SU-DHL-6 (cell line): Measurements from ENCODE around the gene PDE4B.

ENCODE experiments used
- H2AFZ ChIP-seq: fragments of 200-600 bp; sonication (generic); 2 replicates; pipeline ENCODE4 v1.6.1; 2014; ENCODE audit warnings: low read depth, mild to moderate bottlenecking, moderate library complexity, mixed read lengths, antibody characterized with exemption, low read length; ENCODE audit not compliant: severe bottlenecking
- H3F3A ChIP-seq: fragments of 200-600 bp; shearing (Covaris generic); 2 replicates; pipeline ENCODE4 v1.6.0; 2016; ENCODE audit warnings: antibody characterized with exemption, mild to moderate bottlenecking; ENCODE audit not compliant: insufficient read depth
- H3K27ac ChIP-seq: fragments of 200-600 bp; sonication (generic); 2 replicates; pipeline ENCODE4 v1.5.1; 2016; ENCODE audit warnings: low read depth, mild to moderate bottlenecking, low read length, moderate library complexity, mixed read lengths
- H3K27me3 ChIP-seq: fragments of 200-600 bp; sonication (generic), shearing (Covaris generic); 2 replicates; pipeline ENCODE4 v1.6.0; 2014; ENCODE audit warnings: mild to moderate bottlenecking, low read length
- H3K36me3 ChIP-seq: fragments of 200-600 bp; sonication (generic); 2 replicates; pipeline ENCODE4 v1.6.1; 2014; ENCODE audit warnings: mild to moderate bottlenecking, low read length, mixed read lengths
- H3K4me2 ChIP-seq: fragments of 300-600, 200-600 bp; shearing (Covaris generic), sonication (generic); 2 replicates; pipeline ENCODE4 v1.6.0; 2014; ENCODE audit warnings: low read length, low read depth, mild to moderate bottlenecking; ENCODE audit not compliant: poor library complexity, severe bottlenecking
- H3K4me3 ChIP-seq: fragments of 200-600 bp; sonication (generic); 2 replicates; pipeline ENCODE4 v1.5.1; 2014; ENCODE audit warnings: antibody characterized with exemption, low read length, mild to moderate bottlenecking, mixed read lengths; ENCODE audit not compliant: insufficient read depth, poor library complexity, severe bottlenecking
- H3K79me2 ChIP-seq: fragments of 200-600 bp; sonication (generic); 2 replicates; pipeline ENCODE4 v1.6.1; 2014; ENCODE audit warnings: mild to moderate bottlenecking, low read length, moderate library complexity; ENCODE audit not compliant: insufficient read depth
- H3K9ac ChIP-seq: fragments of 200-600 bp; sonication (generic); 2 replicates; pipeline ENCODE4 v1.7.0; 2014; ENCODE audit warnings: mild to moderate bottlenecking, low read length
- H3K9me2 ChIP-seq: fragments of 200-600 bp; sonication (generic); replicated peaks from 2 replicates; pipeline ENCODE4 v1.6.1; 2014; ENCODE audit warnings: low read length; ENCODE audit not compliant: insufficient read depth
- H3K9me3 ChIP-seq: fragments of 200-600 bp; sonication (generic); 2 replicates; pipeline ENCODE4 v1.6.1; 2014; ENCODE audit warnings: low read length, mixed read lengths; ENCODE audit not compliant: insufficient read depth
- H4K20me1 ChIP-seq: fragments of 200-600 bp; sonication (generic); 2 replicates; pipeline ENCODE4 v1.6.1; 2014; ENCODE audit warnings: low read depth, mild to moderate bottlenecking, antibody characterized with exemption, low read length, moderate library complexity, mixed read lengths
- EZH2phosphoT487 ChIP-seq: fragments of 200-600 bp; sonication (generic), shearing (Covaris generic); conservative IDR thresholded peaks from 2 replicates; pipeline ENCODE4 v1.6.1; 2018; ENCODE audit warnings: mild to moderate bottlenecking, antibody characterized with exemption, low read length, moderate library complexity, mixed read lengths
- TF ChIP-seq, protein P1 (sequence below): fragments of 200-600 bp; sonication (generic); IDR thresholded peaks from one replicate; pipeline ENCODE4 v1.5.1; 2017; ENCODE audit warnings: antibody characterized with exemption, mild to moderate bottlenecking, low read length, moderate library complexity; ENCODE audit not compliant: insufficient read depth, poor library complexity, severe bottlenecking

PDE4B gene

DNA sequence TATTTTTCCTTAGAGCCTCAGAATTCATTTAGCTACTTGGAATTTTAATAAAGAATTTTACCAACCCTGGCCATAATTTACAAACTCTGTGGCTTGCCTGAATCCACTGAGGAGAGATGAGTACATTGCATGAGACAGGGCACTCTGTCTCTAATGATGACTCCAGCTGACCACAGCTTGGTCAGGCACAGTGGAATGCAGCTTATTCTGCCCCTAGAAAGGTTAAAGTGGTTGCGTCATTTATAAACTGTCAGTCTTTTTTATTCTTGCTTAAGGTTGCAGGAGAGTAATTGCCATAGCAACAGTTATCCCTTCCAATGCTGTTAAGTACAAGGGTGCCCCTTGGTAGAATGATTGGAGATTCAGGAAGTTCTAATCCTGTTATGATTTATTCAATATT, 28.3 kb downstream of the PDE4B start:
- Histone ChIP-seq H3K27me3 (no peaks in the 10 kb centered on the region), H3F3A (no peaks in the 10 kb centered on the region), H3K9ac (no peak overlapping the region), H2AFZ (no peak overlapping the region), H4K20me1 (no peaks in the 10 kb centered on the region), H3K36me3 (no peaks in the 10 kb centered on the region), H3K4me3 (no peak overlapping the region), H3K27ac (no peak overlapping the region), H3K9me3 (no peaks in the 10 kb centered on the region), H3K4me2 (no peak overlapping the region), H3K9me2 (no peaks in the 10 kb centered on the region), H3K79me2 (no peaks in the 10 kb centered on the region)
- TF ChIP-seq, protein P1, sequence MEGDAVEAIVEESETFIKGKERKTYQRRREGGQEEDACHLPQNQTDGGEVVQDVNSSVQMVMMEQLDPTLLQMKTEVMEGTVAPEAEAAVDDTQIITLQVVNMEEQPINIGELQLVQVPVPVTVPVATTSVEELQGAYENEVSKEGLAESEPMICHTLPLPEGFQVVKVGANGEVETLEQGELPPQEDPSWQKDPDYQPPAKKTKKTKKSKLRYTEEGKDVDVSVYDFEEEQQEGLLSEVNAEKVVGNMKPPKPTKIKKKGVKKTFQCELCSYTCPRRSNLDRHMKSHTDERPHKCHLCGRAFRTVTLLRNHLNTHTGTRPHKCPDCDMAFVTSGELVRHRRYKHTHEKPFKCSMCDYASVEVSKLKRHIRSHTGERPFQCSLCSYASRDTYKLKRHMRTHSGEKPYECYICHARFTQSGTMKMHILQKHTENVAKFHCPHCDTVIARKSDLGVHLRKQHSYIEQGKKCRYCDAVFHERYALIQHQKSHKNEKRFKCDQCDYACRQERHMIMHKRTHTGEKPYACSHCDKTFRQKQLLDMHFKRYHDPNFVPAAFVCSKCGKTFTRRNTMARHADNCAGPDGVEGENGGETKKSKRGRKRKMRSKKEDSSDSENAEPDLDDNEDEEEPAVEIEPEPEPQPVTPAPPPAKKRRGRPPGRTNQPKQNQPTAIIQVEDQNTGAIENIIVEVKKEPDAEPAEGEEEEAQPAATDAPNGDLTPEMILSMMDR = no peak

DNA sequence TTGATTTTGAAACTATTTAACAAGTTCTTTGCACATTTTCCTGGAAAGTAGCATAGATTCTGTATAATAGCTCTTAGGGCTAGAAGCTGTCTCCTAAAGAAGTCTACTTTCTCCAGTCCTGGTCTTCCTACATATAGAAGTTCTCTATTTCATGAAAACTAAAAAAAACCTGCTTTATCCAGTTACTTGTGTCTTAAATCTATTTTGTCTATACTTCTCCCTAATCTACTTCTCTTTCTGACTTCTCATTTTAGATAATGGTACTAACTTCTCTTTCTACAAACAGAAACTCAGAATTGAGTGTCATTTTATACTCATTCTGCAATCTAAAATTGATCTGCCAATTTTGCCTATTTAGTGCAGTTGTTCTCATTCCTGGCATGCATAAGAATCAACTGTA, 28.7 kb downstream of the PDE4B start:
- Histone ChIP-seq H3K9me2 (no peaks in the 10 kb centered on the region), H3K9ac (no peak overlapping the region), H3K27ac (no peak overlapping the region), H3K79me2 (no peaks in the 10 kb centered on the region), H3K9me3 (no peaks in the 10 kb centered on the region), H3K4me2 (no peak overlapping the region), H3K27me3 (no peaks in the 10 kb centered on the region), H4K20me1 (no peaks in the 10 kb centered on the region), H3F3A (no peaks in the 10 kb centered on the region), H3K4me3 (no peak overlapping the region), H3K36me3 (no peaks in the 10 kb centered on the region), H2AFZ (no peak overlapping the region)
- no peak for TF ChIP-seq EZH2phosphoT487
- TF ChIP-seq, protein P1 = no peak

DNA sequence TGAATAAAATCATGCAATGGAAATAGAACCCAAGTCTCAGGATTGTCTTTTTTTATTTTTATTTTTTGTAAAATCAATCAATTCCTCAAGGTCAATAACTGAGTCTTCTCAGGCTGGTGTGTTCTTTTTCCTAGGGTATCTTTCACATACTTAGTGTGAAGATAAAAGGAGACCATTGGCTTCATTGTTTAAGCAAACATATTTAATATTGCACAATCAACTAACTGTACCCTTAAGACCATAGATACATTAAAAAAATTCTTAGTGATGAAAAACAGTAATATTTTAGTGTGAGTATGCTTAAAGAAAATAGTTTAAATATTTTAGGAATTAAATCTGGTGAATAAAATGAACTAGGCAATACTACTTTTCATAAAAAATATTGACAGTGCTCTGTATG, 31.4 kb downstream of the PDE4B start:
- Histone ChIP-seq H3K9ac (no peak overlapping the region), H4K20me1 (no peaks in the 10 kb centered on the region), H3K27ac (no peak overlapping the region), H3K36me3 (no peaks in the 10 kb centered on the region), H3K79me2 (no peaks in the 10 kb centered on the region), H3K9me3 (no peaks in the 10 kb centered on the region), H3K9me2 (no peaks in the 10 kb centered on the region), H3K4me2 (no peak overlapping the region), H3K27me3 (no peaks in the 10 kb centered on the region), H2AFZ (no peak overlapping the region), H3F3A (no peaks in the 10 kb centered on the region), H3K4me3 (no peak overlapping the region)
- no peak for TF ChIP-seq EZH2phosphoT487
- TF ChIP-seq, protein P1 = no peak

DNA sequence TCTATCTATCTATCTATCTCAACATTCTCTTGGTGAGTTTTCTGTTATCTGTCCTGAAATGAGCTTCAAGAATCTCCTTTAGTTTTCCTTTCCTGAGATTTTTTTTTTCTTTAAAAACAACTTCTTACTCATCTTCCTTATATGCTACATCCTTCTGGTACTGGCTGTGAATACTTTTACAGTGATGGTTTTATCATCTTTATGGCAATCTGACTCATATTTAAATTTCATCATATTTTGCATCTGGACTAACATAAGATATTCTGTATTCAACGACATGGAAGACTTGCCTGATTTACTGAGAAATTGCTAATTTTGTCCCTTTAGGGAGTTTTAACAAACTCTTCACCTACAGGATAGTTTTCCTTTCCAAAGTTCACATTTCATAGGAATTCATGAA, 33.0 kb downstream of the PDE4B start:
- Histone ChIP-seq H3K27ac (no peak overlapping the region), H3K36me3 (no peaks in the 10 kb centered on the region), H3K79me2 (no peaks in the 10 kb centered on the region), H3K9me3 (no peaks in the 10 kb centered on the region), H4K20me1 (no peaks in the 10 kb centered on the region), H3K9me2 (no peaks in the 10 kb centered on the region), H3K9ac (no peak overlapping the region), H3K4me3 (no peak overlapping the region), H3K4me2 (no peak overlapping the region), H2AFZ (no peak overlapping the region), H3F3A (no peaks in the 10 kb centered on the region), H3K27me3 (no peaks in the 10 kb centered on the region)
- TF ChIP-seq, protein P1 = no peak
- no peak for TF ChIP-seq EZH2phosphoT487
